SK-N-SH treated with all-trans-retinoic acid at 6 μM for 48 hours (cell line): ENCODE results near the gene MAPK9.

Experiments
- ATAC-seq: fragments of 200-7000 bp; cut with Tn5 transposase; 3 replicates; pipeline ENCODE4 v1.9.1; 2020; ENCODE audit warnings: mild to moderate bottlenecking, moderate library complexity
- ARNTL ChIP-seq: fragments of 450-650 bp; formaldehyde crosslinking; IDR thresholded peaks from 2 replicates; pipeline ENCODE4 v1.5.0; 2020; ENCODE audit warnings: low read depth, mild to moderate bottlenecking, moderate library complexity, borderline replicate concordance
- BACH2 ChIP-seq: fragments of 250-450 bp; sonication (Bioruptor Pico); IDR thresholded peaks from 2 replicates; pipeline ENCODE4 v1.9.0; 2021; ENCODE audit warnings: mild to moderate bottlenecking, borderline replicate concordance
- CSDC2 ChIP-seq: fragments of 250-450 bp; sonication (Bioruptor Pico); IDR thresholded peaks from 2 replicates; pipeline ENCODE4 v1.5.0; 2020; ENCODE audit warnings: mild to moderate bottlenecking, moderate library complexity
- GLIS3 ChIP-seq: fragments of 250-450 bp; sonication (Bioruptor Pico); IDR thresholded peaks from 2 replicates; pipeline ENCODE4 v1.5.0; 2020; ENCODE audit warnings: mild to moderate bottlenecking, moderate library complexity
- ISL1 ChIP-seq: fragments of 250-450 bp; sonication (Bioruptor Pico); IDR thresholded peaks from 2 replicates; pipeline ENCODE4 v2.1.2; 2022; ENCODE audit warnings: mild to moderate bottlenecking, moderate library complexity
- OSR1 ChIP-seq: fragments of 250-450 bp; sonication (Bioruptor Pico); IDR thresholded peaks from 2 replicates; pipeline ENCODE4 v1.8.0; 2022; ENCODE audit warnings: moderate library complexity, mild to moderate bottlenecking, inconsistent platforms
- PPARA ChIP-seq: fragments of 250-450 bp; sonication (Bioruptor Pico); IDR thresholded peaks from 2 replicates; pipeline ENCODE4 v1.5.0; 2020; ENCODE audit warnings: mild to moderate bottlenecking, borderline replicate concordance
- SNAI2 ChIP-seq: fragments of 250-450 bp; sonication (Bioruptor Pico); IDR thresholded peaks from 2 replicates; pipeline ENCODE4 v1.5.0; 2020; ENCODE audit warnings: mild to moderate bottlenecking, moderate library complexity
- TOX ChIP-seq: fragments of 250-450 bp; sonication (Bioruptor Pico); IDR thresholded peaks from 2 replicates; pipeline ENCODE4 v1.8.0; 2021; ENCODE audit warnings: mild to moderate bottlenecking, moderate library complexity, borderline replicate concordance
- ZFP30 ChIP-seq: fragments of 450-650 bp; formaldehyde crosslinking; IDR thresholded peaks from 2 replicates; pipeline ENCODE4 v1.5.0; 2022; ENCODE audit warnings: mild to moderate bottlenecking, moderate library complexity
- ZNF565 ChIP-seq: fragments of 450-650 bp; formaldehyde crosslinking; conservative IDR thresholded peaks from 2 replicates; pipeline ENCODE4 v1.5.0; 2020; ENCODE audit warnings: low read depth, mild to moderate bottlenecking, moderate library complexity
- ZNF70 ChIP-seq: fragments of 450-650 bp; formaldehyde crosslinking; IDR thresholded peaks from 2 replicates; pipeline ENCODE4 v1.5.0; 2020; ENCODE audit warnings: mild to moderate bottlenecking, moderate library complexity
- ZNF8 ChIP-seq: fragments of 450-650 bp; formaldehyde crosslinking; IDR thresholded peaks from 2 replicates; pipeline ENCODE4 v1.5.0; 2020; ENCODE audit warnings: mild to moderate bottlenecking, moderate library complexity
- TF ChIP-seq, protein P1 (sequence below): fragments of 250-450 bp; sonication (Bioruptor Pico); IDR thresholded peaks from 2 replicates; pipeline ENCODE4 v1.5.0; 2020; ENCODE audit warnings: mild to moderate bottlenecking, moderate library complexity
- TF ChIP-seq, protein P2 (sequence below): fragments of 250-450 bp; sonication (Bioruptor Pico); IDR thresholded peaks from 2 replicates; pipeline ENCODE4 v1.5.1; 2020; ENCODE audit warnings: low read depth, mild to moderate bottlenecking, moderate library complexity
- TF ChIP-seq, protein P3 (sequence below): fragments of 250-450 bp; sonication (Bioruptor Pico); IDR thresholded peaks from 2 replicates; pipeline ENCODE4 v1.8.0; 2021; ENCODE audit warnings: low read depth, mild to moderate bottlenecking, moderate library complexity, borderline replicate concordance
- TF ChIP-seq, protein P4 (sequence below): fragments of 250-450 bp; sonication (Bioruptor Pico); IDR thresholded peaks from 2 replicates; pipeline ENCODE4 v1.5.1; 2021; ENCODE audit warnings: mild to moderate bottlenecking, moderate library complexity

Gene MAPK9

DNA sequence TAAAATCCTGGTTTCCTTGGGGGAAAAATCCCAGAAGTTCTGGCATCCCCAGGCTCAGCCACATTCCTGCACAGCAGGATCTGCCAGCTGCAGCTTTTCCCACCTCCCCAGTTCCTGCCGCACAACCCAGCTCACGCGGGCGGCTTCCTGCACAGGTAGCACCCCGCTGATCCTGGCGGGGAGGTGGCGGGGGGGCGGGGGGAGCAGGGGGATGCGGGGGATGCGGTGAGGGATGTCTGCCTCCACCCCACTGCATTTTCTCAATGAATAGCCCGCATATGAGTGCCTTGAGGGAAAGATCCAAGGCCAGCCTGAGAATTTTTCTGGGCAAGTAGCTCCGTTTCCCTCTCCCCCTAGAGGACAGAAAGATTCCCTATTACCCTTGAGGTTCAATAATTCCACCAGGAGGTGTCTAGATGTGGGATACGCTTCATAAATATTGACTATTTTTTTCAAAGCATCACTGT is 40.2 kb upstream of the MAPK9 start:
- ATAC-seq = no peak
- no peak for TF ChIP-seq CSDC2 (CRISPR knock-in tag)
- TF ChIP-seq ZNF565 (CRISPR knock-in tag) = no peak
- TF ChIP-seq, protein P1, sequence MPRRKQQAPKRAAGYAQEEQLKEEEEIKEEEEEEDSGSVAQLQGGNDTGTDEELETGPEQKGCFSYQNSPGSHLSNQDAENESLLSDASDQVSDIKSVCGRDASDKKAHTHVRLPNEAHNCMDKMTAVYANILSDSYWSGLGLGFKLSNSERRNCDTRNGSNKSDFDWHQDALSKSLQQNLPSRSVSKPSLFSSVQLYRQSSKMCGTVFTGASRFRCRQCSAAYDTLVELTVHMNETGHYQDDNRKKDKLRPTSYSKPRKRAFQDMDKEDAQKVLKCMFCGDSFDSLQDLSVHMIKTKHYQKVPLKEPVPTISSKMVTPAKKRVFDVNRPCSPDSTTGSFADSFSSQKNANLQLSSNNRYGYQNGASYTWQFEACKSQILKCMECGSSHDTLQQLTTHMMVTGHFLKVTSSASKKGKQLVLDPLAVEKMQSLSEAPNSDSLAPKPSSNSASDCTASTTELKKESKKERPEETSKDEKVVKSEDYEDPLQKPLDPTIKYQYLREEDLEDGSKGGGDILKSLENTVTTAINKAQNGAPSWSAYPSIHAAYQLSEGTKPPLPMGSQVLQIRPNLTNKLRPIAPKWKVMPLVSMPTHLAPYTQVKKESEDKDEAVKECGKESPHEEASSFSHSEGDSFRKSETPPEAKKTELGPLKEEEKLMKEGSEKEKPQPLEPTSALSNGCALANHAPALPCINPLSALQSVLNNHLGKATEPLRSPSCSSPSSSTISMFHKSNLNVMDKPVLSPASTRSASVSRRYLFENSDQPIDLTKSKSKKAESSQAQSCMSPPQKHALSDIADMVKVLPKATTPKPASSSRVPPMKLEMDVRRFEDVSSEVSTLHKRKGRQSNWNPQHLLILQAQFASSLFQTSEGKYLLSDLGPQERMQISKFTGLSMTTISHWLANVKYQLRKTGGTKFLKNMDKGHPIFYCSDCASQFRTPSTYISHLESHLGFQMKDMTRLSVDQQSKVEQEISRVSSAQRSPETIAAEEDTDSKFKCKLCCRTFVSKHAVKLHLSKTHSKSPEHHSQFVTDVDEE = no peak
- TF ChIP-seq PPARA (CRISPR knock-in tag) = no peak
- TF ChIP-seq, protein P2, sequence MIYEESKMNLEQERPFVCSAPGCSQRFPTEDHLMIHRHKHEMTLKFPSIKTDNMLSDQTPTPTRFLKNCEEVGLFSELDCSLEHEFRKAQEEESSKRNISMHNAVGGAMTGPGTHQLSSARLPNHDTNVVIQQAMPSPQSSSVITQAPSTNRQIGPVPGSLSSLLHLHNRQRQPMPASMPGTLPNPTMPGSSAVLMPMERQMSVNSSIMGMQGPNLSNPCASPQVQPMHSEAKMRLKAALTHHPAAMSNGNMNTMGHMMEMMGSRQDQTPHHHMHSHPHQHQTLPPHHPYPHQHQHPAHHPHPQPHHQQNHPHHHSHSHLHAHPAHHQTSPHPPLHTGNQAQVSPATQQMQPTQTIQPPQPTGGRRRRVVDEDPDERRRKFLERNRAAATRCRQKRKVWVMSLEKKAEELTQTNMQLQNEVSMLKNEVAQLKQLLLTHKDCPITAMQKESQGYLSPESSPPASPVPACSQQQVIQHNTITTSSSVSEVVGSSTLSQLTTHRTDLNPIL (CRISPR knock-in tag) = no peak
- TF ChIP-seq GLIS3 (CRISPR knock-in tag) = no peak
- no peak for TF ChIP-seq OSR1
- TF ChIP-seq, protein P3, sequence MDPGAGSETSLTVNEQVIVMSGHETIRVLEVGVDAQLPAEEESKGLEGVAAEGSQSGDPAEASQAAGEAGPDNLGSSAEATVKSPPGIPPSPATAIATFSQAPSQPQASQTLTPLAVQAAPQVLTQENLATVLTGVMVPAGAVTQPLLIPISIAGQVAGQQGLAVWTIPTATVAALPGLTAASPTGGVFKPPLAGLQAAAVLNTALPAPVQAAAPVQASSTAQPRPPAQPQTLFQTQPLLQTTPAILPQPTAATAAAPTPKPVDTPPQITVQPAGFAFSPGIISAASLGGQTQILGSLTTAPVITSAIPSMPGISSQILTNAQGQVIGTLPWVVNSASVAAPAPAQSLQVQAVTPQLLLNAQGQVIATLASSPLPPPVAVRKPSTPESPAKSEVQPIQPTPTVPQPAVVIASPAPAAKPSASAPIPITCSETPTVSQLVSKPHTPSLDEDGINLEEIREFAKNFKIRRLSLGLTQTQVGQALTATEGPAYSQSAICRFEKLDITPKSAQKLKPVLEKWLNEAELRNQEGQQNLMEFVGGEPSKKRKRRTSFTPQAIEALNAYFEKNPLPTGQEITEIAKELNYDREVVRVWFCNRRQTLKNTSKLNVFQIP (CRISPR knock-in tag) = no peak

DNA sequence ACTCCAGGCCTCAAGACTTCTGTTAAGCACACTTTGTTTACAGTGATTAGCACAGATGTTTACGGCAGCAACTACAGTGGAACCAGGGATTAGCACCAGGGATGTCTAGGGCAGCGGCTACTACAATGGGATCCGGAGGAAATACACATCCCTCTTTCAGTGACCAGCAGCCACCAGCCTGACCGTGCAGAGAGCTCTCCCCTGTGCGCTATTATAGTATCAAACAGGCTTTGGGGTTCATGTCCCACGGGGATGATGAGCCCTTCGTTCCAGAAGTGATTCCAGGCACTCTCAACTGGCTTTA is 39.7 kb upstream of the MAPK9 start:
- ATAC-seq = no peak
- no peak for TF ChIP-seq ZNF8
- TF ChIP-seq, protein P4, sequence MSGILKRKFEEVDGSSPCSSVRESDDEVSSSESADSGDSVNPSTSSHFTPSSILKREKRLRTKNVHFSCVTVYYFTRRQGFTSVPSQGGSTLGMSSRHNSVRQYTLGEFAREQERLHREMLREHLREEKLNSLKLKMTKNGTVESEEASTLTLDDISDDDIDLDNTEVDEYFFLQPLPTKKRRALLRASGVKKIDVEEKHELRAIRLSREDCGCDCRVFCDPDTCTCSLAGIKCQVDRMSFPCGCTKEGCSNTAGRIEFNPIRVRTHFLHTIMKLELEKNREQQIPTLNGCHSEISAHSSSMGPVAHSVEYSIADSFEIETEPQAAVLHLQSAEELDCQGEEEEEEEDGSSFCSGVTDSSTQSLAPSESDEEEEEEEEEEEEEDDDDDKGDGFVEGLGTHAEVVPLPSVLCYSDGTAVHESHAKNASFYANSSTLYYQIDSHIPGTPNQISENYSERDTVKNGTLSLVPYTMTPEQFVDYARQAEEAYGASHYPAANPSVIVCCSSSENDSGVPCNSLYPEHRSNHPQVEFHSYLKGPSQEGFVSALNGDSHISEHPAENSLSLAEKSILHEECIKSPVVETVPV (CRISPR knock-in tag) = no peak
- no peak for TF ChIP-seq BACH2 (CRISPR knock-in tag)
- TF ChIP-seq OSR1 = no peak
- TF ChIP-seq, protein P2 (CRISPR knock-in tag) = no peak
- no peak for TF ChIP-seq SNAI2
- TF ChIP-seq ZNF70 (CRISPR knock-in tag) = no peak
- no peak for TF ChIP-seq ZFP30
- no peak for TF ChIP-seq ARNTL (CRISPR knock-in tag)

DNA sequence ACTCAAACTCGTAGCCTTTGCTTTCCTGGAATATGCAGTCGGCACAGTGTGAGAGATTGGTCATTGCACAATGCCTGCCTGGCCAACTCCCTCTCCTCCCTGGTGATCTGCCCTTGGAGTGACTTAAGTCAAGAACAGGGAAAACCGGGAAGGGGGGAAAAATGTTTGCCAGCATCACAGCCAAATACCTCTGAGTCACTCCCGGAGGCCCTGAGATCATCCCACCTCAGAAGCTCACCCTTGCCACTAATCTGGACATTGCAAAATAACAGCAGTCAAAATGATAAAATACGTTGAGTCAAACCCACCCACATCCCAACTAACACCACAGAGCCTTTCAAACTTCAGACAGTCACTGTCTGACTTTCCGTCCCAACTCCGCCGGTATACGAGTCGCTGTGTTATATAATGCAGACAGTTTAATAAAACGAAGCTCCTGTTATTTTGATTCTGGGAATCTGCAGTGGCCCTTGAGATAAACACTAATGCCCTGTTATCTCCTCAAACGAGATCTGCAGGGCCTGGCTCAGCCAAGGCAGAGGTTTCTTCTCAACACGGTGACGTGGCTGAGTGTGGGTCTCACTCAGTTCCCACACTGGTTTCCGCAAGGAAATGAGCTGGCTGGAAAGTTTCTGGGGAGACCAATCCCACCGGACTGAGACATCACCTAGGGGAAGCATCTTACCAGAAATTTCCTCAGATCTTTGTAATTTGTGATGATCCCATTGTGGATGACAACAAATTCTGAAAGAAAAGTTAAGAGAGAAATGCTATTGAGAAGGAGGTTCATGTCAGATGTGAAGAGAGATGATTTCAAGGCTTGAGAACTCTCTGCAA is 39.1 kb upstream of the MAPK9 start:
- TF ChIP-seq ISL1 (CRISPR knock-in tag) (peak; percentile 49), ZNF8 (no peak), ZNF70 (CRISPR knock-in tag) (no peak)
- TF ChIP-seq, all 23 proteins: peak for 1
- peak; percentile 36 for ATAC-seq

DNA sequence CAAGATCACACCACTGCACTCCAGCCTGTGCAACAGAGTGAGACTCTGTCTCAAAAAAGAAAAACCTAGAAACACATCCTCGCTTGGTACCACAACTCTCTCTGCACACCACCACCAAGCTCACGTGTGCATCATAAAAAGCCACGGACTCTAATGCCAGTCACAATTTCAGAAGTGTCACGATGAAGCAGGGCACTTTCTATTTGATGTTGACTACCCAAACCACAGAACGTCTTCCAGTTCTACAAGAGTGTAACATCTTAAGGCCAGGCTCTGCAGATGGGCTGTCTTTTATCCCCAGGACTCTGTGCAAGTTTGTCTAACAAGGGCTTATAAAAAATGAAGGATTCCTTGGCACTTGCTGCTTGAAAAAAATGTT is 38.4 kb upstream of the MAPK9 start:
- TF ChIP-seq ZNF70 (CRISPR knock-in tag) = no peak
- no peak for ATAC-seq

DNA sequence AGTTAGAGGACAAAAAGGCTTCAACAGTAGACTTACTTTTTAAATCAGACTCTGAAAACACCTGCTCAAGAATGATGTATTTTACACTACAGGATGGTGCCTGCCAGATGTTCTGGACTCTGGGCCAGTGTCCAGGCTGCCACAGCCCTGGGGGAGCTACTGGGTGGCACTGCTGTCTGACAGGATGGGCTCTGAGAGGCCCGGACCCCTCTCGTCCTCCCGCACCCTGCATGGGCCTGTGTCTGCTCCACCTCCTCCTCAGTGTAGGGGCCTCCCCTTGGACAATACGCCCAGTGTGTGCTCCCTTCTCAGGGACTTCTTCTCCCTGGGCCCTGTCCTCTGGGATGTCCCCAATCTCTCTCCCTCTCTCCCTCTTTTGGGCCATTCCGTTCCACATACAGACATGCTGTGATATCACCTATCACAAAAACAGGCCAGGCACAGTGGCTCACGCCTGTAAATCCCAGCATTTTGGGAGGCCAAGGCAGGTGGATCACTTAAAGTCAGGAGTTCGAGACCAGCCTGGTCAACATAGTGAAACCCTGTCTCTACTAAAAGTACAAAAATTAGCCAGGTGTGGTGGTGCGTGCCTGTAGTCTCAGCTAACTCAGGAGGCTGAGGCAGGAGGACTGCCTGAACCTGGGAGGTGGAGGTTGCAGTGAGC is 37.9 kb upstream of the MAPK9 start:
- no peak for ATAC-seq
- no peak for TF ChIP-seq TOX (CRISPR knock-in tag)
- no peak for TF ChIP-seq OSR1
- no peak for TF ChIP-seq ZNF8
- TF ChIP-seq, protein P2 (CRISPR knock-in tag) = no peak
